HT1080 (cell line): ENCODE data around the gene RBM10. TPM values are rescaled to one million over a fixed set of nuclear protein-coding genes. Genes with fewer than 3 reads are reported as not detected.

ENCODE experiments used
- DNase-seq: peaks from one replicate; pipeline ENCODE4 v3.0.0-alpha.2; 2015; ENCODE audit warnings: low read depth
- total RNA-seq: library from RNA; depleted of rRNA; stranded (reverse); fragments of >200 nt; shearing (Covaris generic); gene quantifications from 2 replicates; pipeline ENCODE4 v1.2.3, GENCODE V29; 2014

The RBM10 gene
- total RNA-seq, 1 experiment from 2014 or later = 67.3 TPM

GRCh38 chrX:47174846-47175587 is 30.0 kb downstream of the RBM10 start:
- DNase-seq = no peak

GRCh38 chrX:47175588-47175980 is 30.6 kb downstream of the RBM10 start:
- no peak for DNase-seq

- no peak for DNase-seq
Measured at GRCh38 chrX:47176101-47176740, 31.2 kb downstream of the RBM10 start.

GRCh38 chrX:47177079-47177478 is 32.1 kb downstream of the RBM10 start:
- DNase-seq = no peak

GRCh38 chrX:47178337-47178736 is 33.3 kb downstream of the RBM10 start:
- no peak for DNase-seq

- no peak for DNase-seq
Measured at GRCh38 chrX:47179221-47179927, 34.4 kb downstream of the RBM10 start.

GRCh38 chrX:47179928-47180255 is 34.9 kb downstream of the RBM10 start:
- DNase-seq = no peak

GRCh38 chrX:47180346-47180745 is 35.3 kb downstream of the RBM10 start:
- no peak for DNase-seq

GRCh38 chrX:47181301-47181700 is 36.3 kb downstream of the RBM10 start:
- DNase-seq = no peak

- no peak for DNase-seq
Measured at GRCh38 chrX:47182106-47182700, 37.2 kb downstream of the RBM10 start.

- DNase-seq = no peak
Measured at GRCh38 chrX:47184486-47184885, 39.5 kb downstream of the RBM10 start.

- DNase-seq = no peak
Measured at GRCh38 chrX:47185241-47185640, 40.2 kb downstream of the RBM10 start.

GRCh38 chrX:47186096-47186740 is 41.2 kb downstream of the RBM10 start:
- no peak for DNase-seq

- DNase-seq = no peak
Measured at GRCh38 chrX:47187106-47187677, 42.2 kb downstream of the RBM10 start.

- no peak for DNase-seq
Measured at GRCh38 chrX:47189906-47190305, 44.9 kb downstream of the RBM10 start.

GRCh38 chrX:47190445-47191269 is 45.6 kb downstream of the RBM10 start:
- DNase-seq = peak; percentile 89

- no peak for DNase-seq
Measured at GRCh38 chrX:47191331-47191730, 46.3 kb downstream of the RBM10 start.

GRCh38 chrX:47191806-47192401 is 46.9 kb downstream of the RBM10 start:
- no peak for DNase-seq

- peak; percentile 90 for DNase-seq
Measured at GRCh38 chrX:47193475-47194193, 48.6 kb downstream of the RBM10 start, which contains the start of gene UBA1. Gene UBA1, plus strand, starts transcription at chrX:47193829. Its CDS starts 4,974 bp downstream, at chrX:47198803.
